ENCODE results near the gene TIMP2.

- no peak for TF ChIP-seq CTCF (IDR thresholded peaks at IDR 0.05)
- TF ChIP-seq POLR2AphosphoS5 (IDR thresholded peaks at IDR 0.05), result no peak
- no peak for TF ChIP-seq POLR2A (IDR thresholded peaks at IDR 0.05)
Measured at GRCh38 chr17:78892520-78892919, 32.7 kb downstream of the TIMP2 start.
